GM12892 (cell line): ENCODE data around the gene SDK2.

Source experiments
- POLR2A ChIP-seq: IDR thresholded peaks from 2 replicates; pipeline ENCODE4 v1.6.1; 2011; ENCODE audit warnings: low read depth, low read length, control low read depth
- POLR2AphosphoS5 ChIP-seq: IDR thresholded peaks from 2 replicates; pipeline ENCODE4 v1.6.1; 2011; ENCODE audit warnings: low read depth, low read length, control low read depth

DNA sequence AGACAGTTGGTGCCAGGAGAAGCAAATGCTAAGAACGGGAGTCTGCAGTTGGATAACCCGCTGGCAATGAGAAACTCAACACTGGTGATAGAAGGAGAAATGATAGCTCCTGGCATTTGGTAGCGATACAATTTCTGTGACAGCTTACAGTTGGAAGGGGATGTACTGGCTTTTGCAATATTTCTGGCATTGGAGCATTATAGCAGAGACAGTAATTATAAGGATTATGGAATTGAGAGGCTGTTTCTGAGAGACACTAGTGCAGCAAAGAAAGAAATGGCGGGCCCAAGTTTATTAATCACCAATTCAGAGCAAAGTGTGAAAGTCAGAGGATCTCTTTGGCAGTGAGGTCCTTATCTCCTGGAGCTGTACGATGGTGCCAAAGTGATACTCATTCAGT, 16.1 kb upstream of the SDK2 start:
- TF ChIP-seq POLR2A (no peak), POLR2AphosphoS5 (no peak)
